GM12892 (cell line): ENCODE measurements around the gene RMDN3.

Experiments used
- POLR2A ChIP-seq: IDR thresholded peaks from 2 replicates; pipeline ENCODE4 v1.6.1; 2011; ENCODE audit warnings: low read depth, low read length, control low read depth
- POLR2AphosphoS5 ChIP-seq: IDR thresholded peaks from 2 replicates; pipeline ENCODE4 v1.6.1; 2011; ENCODE audit warnings: low read depth, low read length, control low read depth

GRCh38 chr15:40688932-40689799 lies 65.9 kb downstream of the RMDN3 start:
- TF ChIP-seq POLR2A = no peak
- no peak for TF ChIP-seq POLR2AphosphoS5
